ENCODE results near the gene CHEK1. TPM values are rescaled to one million over a fixed set of nuclear protein-coding genes. Genes with fewer than 3 reads are reported as not detected.
"Not testable (repeated sequence)": the region's sequence is repeated elsewhere in the genome, so short reads cannot be mapped to it uniquely, and the experiment has no call there.

CHEK1 gene
- total RNA-seq, 4 donors from 2014 or later: 0.42 to 0.56 TPM; not detected in 2

DNA sequence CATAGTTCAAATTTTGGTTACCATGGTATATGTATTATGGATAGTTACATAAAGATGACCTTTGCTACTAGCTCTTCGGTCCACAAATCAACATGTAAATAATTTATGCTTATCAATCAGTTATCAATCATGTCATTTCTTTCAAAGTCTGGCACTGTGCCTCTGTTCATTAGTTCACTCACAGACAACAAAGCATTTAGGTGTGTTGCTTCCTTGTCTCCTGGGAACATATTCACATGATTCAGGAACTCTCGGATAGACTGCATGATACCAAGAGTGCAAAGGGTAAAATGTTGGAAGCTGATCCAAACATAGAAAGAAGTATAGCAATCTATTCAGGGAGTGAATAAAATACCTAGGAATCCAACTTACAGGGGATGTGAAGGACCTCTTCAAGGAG is 70.0 kb downstream of the CHEK1 start:
- intact Hi-C loops (cut with DNase I; ENCODE audit: low total_unique reads): no loop called here
- no peaks in the 10 kb centered on the region for H3K9me3 ChIP-seq
- no peak overlapping the region for H3K27ac ChIP-seq

DNA sequence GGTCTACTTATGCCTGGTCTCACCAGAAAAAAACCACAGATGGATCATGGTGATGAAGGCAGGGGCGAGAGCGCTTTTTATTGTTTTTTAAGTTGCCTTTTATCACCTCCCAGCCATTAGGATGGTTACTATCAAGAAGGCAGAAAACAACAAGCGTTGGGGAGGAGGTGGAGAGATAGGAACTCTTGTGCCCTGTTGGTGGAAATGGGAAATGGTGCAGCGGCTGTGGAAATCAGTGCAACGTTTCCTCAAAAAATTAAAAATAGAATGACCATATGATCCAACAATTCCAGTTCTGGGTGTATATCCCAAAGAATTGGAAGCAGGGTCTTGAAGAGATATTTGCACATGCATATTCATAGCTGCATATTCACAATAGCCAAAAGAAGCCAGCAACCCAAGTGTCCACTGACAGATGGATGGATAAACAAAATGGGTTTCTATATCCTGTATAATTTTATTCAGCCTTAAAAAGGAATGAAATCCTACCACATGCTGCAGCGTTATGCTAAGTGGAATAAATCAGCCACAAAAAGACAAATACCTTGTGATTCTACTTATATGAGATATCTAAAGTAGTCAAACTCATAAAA is 76.2 kb downstream of the CHEK1 start:
- H3K36me3 ChIP-seq: no peaks in the 10 kb centered on the region
- TF ChIP-seq, protein P1, sequence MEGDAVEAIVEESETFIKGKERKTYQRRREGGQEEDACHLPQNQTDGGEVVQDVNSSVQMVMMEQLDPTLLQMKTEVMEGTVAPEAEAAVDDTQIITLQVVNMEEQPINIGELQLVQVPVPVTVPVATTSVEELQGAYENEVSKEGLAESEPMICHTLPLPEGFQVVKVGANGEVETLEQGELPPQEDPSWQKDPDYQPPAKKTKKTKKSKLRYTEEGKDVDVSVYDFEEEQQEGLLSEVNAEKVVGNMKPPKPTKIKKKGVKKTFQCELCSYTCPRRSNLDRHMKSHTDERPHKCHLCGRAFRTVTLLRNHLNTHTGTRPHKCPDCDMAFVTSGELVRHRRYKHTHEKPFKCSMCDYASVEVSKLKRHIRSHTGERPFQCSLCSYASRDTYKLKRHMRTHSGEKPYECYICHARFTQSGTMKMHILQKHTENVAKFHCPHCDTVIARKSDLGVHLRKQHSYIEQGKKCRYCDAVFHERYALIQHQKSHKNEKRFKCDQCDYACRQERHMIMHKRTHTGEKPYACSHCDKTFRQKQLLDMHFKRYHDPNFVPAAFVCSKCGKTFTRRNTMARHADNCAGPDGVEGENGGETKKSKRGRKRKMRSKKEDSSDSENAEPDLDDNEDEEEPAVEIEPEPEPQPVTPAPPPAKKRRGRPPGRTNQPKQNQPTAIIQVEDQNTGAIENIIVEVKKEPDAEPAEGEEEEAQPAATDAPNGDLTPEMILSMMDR (IDR thresholded peaks at IDR 0.05 in 4 of 5, conservative IDR thresholded peaks at IDR 0.05 in 1 of 5): no peak
- no peak for TF ChIP-seq POLR2A (IDR thresholded peaks at IDR 0.05)

More for the DNA sequence above, 70.0 kb downstream of the CHEK1 start:
- Histone ChIP-seq H3K4me3 (no peak overlapping the region), H3K4me1 (no peaks in the 10 kb centered on the region), H3K36me3 (no peaks in the 10 kb centered on the region), H3K27me3 (no peaks in the 10 kb centered on the region)
- ATAC-seq: no peak
- no peak for TF ChIP-seq POLR2A (IDR thresholded peaks at IDR 0.05)
- TF ChIP-seq, protein P1 (IDR thresholded peaks at IDR 0.05 in 4 of 5, conservative IDR thresholded peaks at IDR 0.05 in 1 of 5): no peak
- DNase-seq: no peak
- in situ Hi-C loops (cut with MboI; ENCODE audit: low sequenced_read_pairs in 4 of 4): loop anchor here in 1 of 4 donors (25.0 kb wide), 1 partner anchor 158 kb away; no protein-coding TSS in a partner anchor

DNA sequence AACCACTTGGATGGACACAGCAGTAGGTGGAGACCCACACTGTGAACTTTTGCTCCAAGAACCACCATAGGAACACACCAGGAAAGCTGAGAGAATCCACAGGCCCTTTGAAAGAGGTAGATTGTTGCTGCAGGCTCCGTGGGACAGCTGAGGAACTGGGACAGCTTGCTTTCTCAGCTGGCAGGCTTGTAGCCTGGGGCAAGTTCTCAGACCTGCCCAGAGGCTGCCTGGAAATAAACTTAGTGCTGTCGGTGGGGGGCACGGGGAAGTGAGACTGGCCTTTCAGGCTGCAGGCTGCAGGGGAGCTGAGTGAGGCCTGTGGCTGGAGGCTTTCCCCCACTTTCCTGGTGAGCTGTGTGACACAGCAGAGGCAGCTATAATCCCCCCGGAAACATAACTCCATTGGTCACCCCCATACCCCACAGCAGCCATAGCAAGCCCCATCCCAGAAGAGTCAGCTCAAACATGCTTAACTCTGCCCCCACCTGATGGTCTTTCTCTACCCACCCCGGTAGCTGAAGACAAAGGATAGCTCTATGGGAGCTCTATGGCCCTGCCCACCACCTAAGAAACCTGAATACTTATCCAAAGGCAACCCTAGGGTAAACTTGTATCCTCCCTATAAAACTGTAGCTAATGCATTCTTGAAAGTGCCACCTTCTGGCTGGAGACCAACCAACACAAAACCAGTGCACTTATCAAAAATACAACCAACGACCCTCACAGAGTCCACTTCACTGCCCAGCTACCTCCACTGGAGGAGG is 77.1 kb downstream of the CHEK1 start:
- no peak for TF ChIP-seq POLR2A (IDR thresholded peaks at IDR 0.05)
- TF ChIP-seq, protein P1 (IDR thresholded peaks at IDR 0.05 in 4 of 5, conservative IDR thresholded peaks at IDR 0.05 in 1 of 5): no peak
- H3K4me3 ChIP-seq: no peak overlapping the region
- no peaks in the 10 kb centered on the region for H3K9me3 ChIP-seq
- intact Hi-C loops (cut with DNase I; ENCODE audit: low total_unique reads) (no loop called here), in situ Hi-C loops (cut with MboI; ENCODE audit: low sequenced_read_pairs in 4 of 4) (no loop called here)
- ATAC-seq: no peak
- no peak overlapping the region for H3K27ac ChIP-seq
- DNase-seq: no peak
- no peaks in the 10 kb centered on the region for H3K27me3 ChIP-seq
- no peaks in the 10 kb centered on the region for H3K4me1 ChIP-seq
- H3K36me3 ChIP-seq: no peaks in the 10 kb centered on the region

More for the DNA sequence above, 76.2 kb downstream of the CHEK1 start:
- no peaks in the 10 kb centered on the region for H3K27me3 ChIP-seq
- no peaks in the 10 kb centered on the region for H3K4me1 ChIP-seq
- H3K27ac ChIP-seq: no peak overlapping the region
- ATAC-seq (no peak), DNase-seq (no peak)
- intact Hi-C loops (cut with DNase I; ENCODE audit: low total_unique reads): no loop called here
- H3K9me3 ChIP-seq: no peaks in the 10 kb centered on the region
- H3K4me3 ChIP-seq: no peak overlapping the region
- in situ Hi-C loops (cut with MboI; ENCODE audit: low sequenced_read_pairs in 4 of 4): no loop called here

DNA sequence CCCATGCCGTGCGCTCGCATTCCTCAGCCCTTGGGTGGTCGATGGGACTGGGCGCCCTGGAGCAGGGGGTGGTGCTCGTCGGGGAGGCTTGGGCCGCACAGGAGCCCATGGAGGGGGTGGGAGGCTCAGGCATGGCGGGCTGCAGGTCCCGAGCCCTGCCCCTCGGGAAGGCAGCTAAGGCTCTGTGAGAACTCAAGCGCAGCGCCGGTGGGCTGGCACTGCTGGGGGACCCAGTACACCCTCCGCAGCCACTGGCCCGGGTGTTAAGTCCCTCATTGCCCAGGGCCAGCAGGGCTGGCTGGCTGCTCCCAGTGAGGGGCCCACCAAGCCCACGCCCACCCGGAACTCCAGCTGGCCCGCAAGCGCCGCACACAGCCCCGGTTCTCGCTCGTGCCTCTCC is 79.7 kb downstream of the CHEK1 start:
- intact Hi-C loops (cut with DNase I; ENCODE audit: low total_unique reads); H3K36me3 ChIP-seq; H3K4me1 ChIP-seq; H3K27ac ChIP-seq; in situ Hi-C loops (cut with MboI; ENCODE audit: low sequenced_read_pairs in 4 of 4); DNase-seq; H3K27me3 ChIP-seq; ATAC-seq; H3K4me3 ChIP-seq; H3K9me3 ChIP-seq: not testable (repeated sequence)

DNA sequence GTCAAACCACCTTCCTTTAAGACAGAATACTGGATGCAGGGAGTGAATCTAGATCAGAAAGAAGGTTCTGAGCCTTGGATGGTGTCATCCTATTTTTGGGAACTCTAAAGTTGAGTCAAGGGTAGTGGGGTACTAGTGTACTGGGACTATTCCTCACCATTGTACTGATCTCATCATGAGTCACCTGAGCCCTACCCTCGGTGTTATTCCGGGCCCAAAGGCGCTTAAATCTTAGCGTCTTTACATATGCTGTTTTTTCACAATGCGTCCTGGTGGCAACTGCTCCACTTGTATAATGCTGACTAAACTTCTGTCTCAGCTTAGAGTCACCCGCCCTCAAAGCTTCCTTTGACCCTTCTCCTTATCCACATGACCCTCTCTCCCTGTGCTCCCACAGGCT is 95.8 kb downstream of the CHEK1 start:
- Histone ChIP-seq H3K4me1 (no peaks in the 10 kb centered on the region), H3K27me3 (no peaks in the 10 kb centered on the region), H3K27ac (no peak overlapping the region), H3K36me3 (no peaks in the 10 kb centered on the region), H3K4me3 (no peak overlapping the region), H3K9me3 (no peaks in the 10 kb centered on the region)
- DNase-seq (no peak), ATAC-seq (no peak)
- intact Hi-C loops (cut with DNase I; ENCODE audit: low total_unique reads) (no loop called here), in situ Hi-C loops (cut with MboI; ENCODE audit: low sequenced_read_pairs in 4 of 4) (no loop called here)
- no peak for TF ChIP-seq POLR2A (IDR thresholded peaks at IDR 0.05)
- TF ChIP-seq, protein P1 (IDR thresholded peaks at IDR 0.05 in 4 of 5, conservative IDR thresholded peaks at IDR 0.05 in 1 of 5): no peak
